ENCODE results near the gene SUGCT. TPM values are rescaled to one million over a fixed set of nuclear protein-coding genes. Genes with fewer than 3 reads are reported as not detected.

The SUGCT gene
- total RNA-seq, 1 experiment from 2014 or later, result 1.5 TPM

DNA sequence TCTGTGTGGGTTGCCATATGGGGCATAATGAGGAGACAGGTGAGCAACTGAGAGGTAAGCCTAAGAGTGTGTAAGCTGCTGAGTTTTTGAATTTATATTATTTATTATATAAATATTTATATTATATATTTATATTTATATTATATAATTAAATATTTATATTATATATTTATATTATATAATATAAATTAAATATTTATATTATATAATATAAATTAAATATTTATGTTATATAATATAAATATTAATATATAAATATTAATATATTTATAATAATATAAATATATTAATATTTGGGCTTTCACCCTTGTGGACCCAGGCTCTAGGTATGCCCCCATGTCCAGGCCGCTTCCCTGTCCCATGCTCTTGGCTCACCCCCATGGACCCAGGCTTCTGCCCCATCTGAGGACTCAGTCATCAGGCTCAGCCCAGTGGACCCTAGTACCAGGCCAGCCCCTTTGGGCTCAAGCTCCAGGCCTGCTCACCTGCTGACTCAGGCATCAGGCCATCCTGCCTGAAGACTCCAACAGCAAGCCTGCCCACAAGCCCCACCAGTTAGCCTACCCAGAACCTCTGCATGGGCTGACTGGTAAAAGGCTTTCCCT is 755.4 kb downstream of the SUGCT start:
- Histone ChIP-seq H3K27ac (ENCODE audit: low read depth, low read length, poor library complexity, severe bottlenecking) (no peak overlapping the region), H3K9me3 (ENCODE audit: low read depth, low read length, poor library complexity, severe bottlenecking) (peaks cover 9% of the 10 kb centered on the region), H3K27me3 (replicated peaks; ENCODE audit: insufficient read depth, low read depth, low read length, poor library complexity) (no peaks in the 10 kb centered on the region), H3K36me3 (ENCODE audit: insufficient read depth, low read length, poor library complexity, severe bottlenecking) (no peaks in the 10 kb centered on the region), H3K4me3 (ENCODE audit: low read depth, low read length, poor library complexity, severe bottlenecking) (no peak overlapping the region), H3K4me1 (ENCODE audit: insufficient read depth, low read length, poor library complexity, severe bottlenecking) (no peaks in the 10 kb centered on the region)
- no TSS peak for BruUV-seq (replicated peaks)
- ChIA-PET POLR2A (ENCODE audit: low non-redundant PET) (no interaction called here), CTCF (no interaction called here)
- intact Hi-C loops (cut with micrococcal nuclease; ENCODE audit: unreplicated experiment), result no loop called here
- no peak for TF ChIP-seq EZH2 (IDR thresholded peaks at IDR 0.05; ENCODE audit: borderline replicate concordance, low read depth, low read length, poor library complexity, severe bottlenecking)
- TF ChIP-seq, protein P1, sequence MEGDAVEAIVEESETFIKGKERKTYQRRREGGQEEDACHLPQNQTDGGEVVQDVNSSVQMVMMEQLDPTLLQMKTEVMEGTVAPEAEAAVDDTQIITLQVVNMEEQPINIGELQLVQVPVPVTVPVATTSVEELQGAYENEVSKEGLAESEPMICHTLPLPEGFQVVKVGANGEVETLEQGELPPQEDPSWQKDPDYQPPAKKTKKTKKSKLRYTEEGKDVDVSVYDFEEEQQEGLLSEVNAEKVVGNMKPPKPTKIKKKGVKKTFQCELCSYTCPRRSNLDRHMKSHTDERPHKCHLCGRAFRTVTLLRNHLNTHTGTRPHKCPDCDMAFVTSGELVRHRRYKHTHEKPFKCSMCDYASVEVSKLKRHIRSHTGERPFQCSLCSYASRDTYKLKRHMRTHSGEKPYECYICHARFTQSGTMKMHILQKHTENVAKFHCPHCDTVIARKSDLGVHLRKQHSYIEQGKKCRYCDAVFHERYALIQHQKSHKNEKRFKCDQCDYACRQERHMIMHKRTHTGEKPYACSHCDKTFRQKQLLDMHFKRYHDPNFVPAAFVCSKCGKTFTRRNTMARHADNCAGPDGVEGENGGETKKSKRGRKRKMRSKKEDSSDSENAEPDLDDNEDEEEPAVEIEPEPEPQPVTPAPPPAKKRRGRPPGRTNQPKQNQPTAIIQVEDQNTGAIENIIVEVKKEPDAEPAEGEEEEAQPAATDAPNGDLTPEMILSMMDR (conservative IDR thresholded peaks at IDR 0.05; ENCODE audit: low read depth, low read length), result no peak
- no peak for DNase-seq (ENCODE audit: low spot score)

DNA sequence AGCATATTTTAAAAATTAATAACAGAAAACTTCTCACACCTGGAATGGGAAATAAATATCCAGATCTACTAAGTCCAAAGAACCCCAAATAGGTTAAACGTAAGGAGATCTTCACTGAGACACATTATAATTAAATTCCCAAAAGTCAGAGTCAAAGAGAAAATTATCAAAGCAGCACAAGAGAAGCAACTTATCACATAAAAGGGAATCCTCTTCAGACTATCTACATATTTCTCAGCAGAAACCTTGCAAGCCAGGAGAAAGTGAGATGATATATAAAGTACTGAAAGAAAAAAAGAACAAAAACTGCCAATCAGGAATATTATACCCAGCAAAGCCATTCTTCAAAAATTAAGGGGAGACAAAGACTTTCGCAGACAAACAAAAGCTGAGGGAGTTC is 756.4 kb downstream of the SUGCT start:
- Histone ChIP-seq H3K27me3 (replicated peaks; ENCODE audit: insufficient read depth, low read depth, low read length, poor library complexity) (no peaks in the 10 kb centered on the region), H3K4me3 (ENCODE audit: low read depth, low read length, poor library complexity, severe bottlenecking) (no peak overlapping the region), H3K27ac (ENCODE audit: low read depth, low read length, poor library complexity, severe bottlenecking) (no peak overlapping the region), H3K36me3 (ENCODE audit: insufficient read depth, low read length, poor library complexity, severe bottlenecking) (no peaks in the 10 kb centered on the region), H3K4me1 (ENCODE audit: insufficient read depth, low read length, poor library complexity, severe bottlenecking) (no peaks in the 10 kb centered on the region), H3K9me3 (ENCODE audit: low read depth, low read length, poor library complexity, severe bottlenecking) (peaks cover 12% of the 10 kb centered on the region)
- ChIA-PET CTCF (no interaction called here), POLR2A (ENCODE audit: low non-redundant PET) (no interaction called here)
- no TSS peak for BruUV-seq (replicated peaks)
- intact Hi-C loops (cut with micrococcal nuclease; ENCODE audit: unreplicated experiment), result no loop called here
- DNase-seq (ENCODE audit: low spot score), result no peak
- TF ChIP-seq, protein P1 (conservative IDR thresholded peaks at IDR 0.05; ENCODE audit: low read depth, low read length), result no peak
- TF ChIP-seq EZH2 (IDR thresholded peaks at IDR 0.05; ENCODE audit: borderline replicate concordance, low read depth, low read length, poor library complexity, severe bottlenecking), result no peak

DNA sequence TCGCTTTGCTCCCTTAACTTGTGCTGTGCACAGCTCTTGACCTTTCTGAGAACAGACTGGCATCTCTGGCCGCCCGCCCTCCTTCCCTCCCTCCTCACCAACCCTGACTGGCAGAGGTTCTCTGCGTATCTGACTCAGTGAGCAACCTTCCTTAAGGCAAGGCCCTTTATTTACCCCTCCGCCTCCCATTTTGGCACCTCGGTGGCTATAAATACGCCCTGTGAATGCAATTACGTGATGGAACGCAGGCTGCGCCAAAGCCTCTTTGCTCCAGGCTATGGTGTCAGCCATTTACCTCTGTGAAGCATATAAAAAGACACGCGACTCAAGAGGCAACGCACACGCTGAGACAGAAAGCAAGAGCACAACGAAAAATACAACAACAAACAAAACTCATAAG is 764.3 kb downstream of the SUGCT start:
- TF ChIP-seq, protein P1 (conservative IDR thresholded peaks at IDR 0.05; ENCODE audit: low read depth, low read length), result no peak
- no peak for TF ChIP-seq EZH2 (IDR thresholded peaks at IDR 0.05; ENCODE audit: borderline replicate concordance, low read depth, low read length, poor library complexity, severe bottlenecking)
- no peaks in the 10 kb centered on the region for H3K36me3 ChIP-seq (ENCODE audit: insufficient read depth, low read length, poor library complexity, severe bottlenecking)
- intact Hi-C loops (cut with micrococcal nuclease; ENCODE audit: unreplicated experiment), result no loop called here
- DNase-seq (ENCODE audit: low spot score), result no peak
- H3K4me3 ChIP-seq (ENCODE audit: low read depth, low read length, poor library complexity, severe bottlenecking), result no peak overlapping the region
- H3K4me1 ChIP-seq (ENCODE audit: insufficient read depth, low read length, poor library complexity, severe bottlenecking), result no peaks in the 10 kb centered on the region
- ChIA-PET CTCF (no interaction called here), POLR2A (ENCODE audit: low non-redundant PET) (no interaction called here)
- peaks cover 4% of the 10 kb centered on the region for H3K9me3 ChIP-seq (ENCODE audit: low read depth, low read length, poor library complexity, severe bottlenecking)
- no peak overlapping the region for H3K27ac ChIP-seq (ENCODE audit: low read depth, low read length, poor library complexity, severe bottlenecking)
- no TSS peak for BruUV-seq (replicated peaks)
- H3K27me3 ChIP-seq (replicated peaks; ENCODE audit: insufficient read depth, low read depth, low read length, poor library complexity), result no peaks in the 10 kb centered on the region

All from A673 (cell line).